Hair follicle dermal papilla cell (primary cell): ENCODE data around the gene ZCCHC12. TPM values are rescaled to one million over a fixed set of nuclear protein-coding genes. Genes with fewer than 3 reads are reported as not detected.

Experiments
- total RNA-seq: library from RNA; depleted of rRNA; stranded (reverse); fragments of >200 nt; gene quantifications from 2 replicates; pipeline ENCODE4 v1.2.3, GENCODE V29; 2012

Gene ZCCHC12
- total RNA-seq = not detected in 2 replicates

DNA sequence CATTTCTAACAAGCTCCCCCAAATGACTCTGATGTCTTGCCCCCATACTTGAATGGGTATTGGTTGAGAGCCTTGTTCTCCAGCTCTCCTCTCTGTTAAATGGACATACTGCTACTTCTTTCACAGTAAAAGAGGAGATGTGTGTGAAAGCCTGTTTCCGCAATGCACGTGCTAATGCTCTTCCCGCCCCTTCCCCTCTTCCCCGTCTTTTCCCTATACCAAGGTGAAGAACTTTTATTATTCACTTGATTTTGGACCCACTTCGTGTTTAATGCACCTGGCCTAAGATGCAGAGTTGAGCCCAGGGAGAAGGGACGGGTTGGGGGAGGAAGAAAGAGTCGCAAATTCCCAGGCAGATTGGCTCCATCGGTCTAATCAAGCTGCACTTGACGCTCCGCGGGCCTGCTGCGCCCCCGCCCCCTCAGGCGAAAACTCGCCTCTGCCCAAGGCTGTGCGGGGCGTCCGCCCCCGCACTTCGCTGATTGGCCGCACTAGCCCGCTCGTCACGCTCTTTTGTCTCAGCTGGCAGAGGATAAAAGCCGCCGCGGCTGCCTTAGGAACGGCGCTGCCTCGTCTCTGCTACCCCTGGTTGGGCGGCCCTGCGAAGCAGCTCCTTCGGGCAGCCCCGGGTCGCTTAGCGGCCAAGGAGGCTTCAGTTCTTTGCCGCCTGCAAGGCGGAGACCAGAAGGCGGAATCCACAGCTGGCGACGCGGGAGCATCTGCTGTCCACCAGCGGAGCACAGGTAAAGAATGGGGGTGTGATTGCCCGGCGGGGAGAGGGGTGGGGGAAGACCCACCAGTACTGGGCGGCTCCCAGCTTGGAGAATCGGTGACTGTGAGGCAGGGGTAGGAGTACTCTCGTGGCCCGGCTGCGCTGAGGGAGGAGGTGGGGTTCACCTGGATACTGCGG, at the start of gene ZCCHC12:
ZCCHC12 (plus strand) TSS at position 562 of the 910 bp plus-strand sequence. CDS start 1,421 bp downstream, outside the sequence.

Other genes starting within 250 kb of the ZCCHC12 start
- gene IL13RA1, start 96.2 kb upstream of the ZCCHC12 start, total RNA-seq = 52.5 and 68.3 TPM in 2 replicates
- 0.65 TPM in 1 of 2 replicates, not detected in the other for gene LONRF3, start 150.8 kb downstream of the ZCCHC12 start, total RNA-seq
- gene CT47C1, start 249.2 kb downstream of the ZCCHC12 start, total RNA-seq = not detected in 2 replicates